Osteoblast (primary cell): ENCODE data around the gene VGF. TPM values are rescaled to one million over a fixed set of nuclear protein-coding genes. Genes with fewer than 3 reads are reported as not detected.
A peak's percentile ranks its signal among the peaks of the same experiment; 100 is the strongest.

ENCODE experiments used
- DNase-seq: peaks from one replicate; pipeline ENCODE4 v3.0.0; 2011; ENCODE audit warnings: low spot score, mixed read lengths; ENCODE audit not compliant: insufficient read length; ENCODE audit errors: missing footprints
- H2AFZ ChIP-seq: 2 replicates; pipeline ENCODE4 v1.6.0; 2011; ENCODE audit warnings: mild to moderate bottlenecking, low read length
- H3K27ac ChIP-seq: 2 replicates; pipeline ENCODE4 v1.5.1; 2011; ENCODE audit warnings: mild to moderate bottlenecking, low read depth, low read length, moderate library complexity
- H3K27me3 ChIP-seq: 2 replicates; pipeline ENCODE4 v1.6.0; 2012; ENCODE audit warnings: mild to moderate bottlenecking, control low read depth, inconsistent platforms, low read length, moderate library complexity; ENCODE audit not compliant: insufficient read depth
- H3K36me3 ChIP-seq: 2 replicates; pipeline ENCODE4 v1.5.1; 2011; ENCODE audit warnings: mild to moderate bottlenecking, low read length, control low read depth, moderate library complexity; ENCODE audit not compliant: insufficient read depth
- H3K4me1 ChIP-seq: 2 replicates; pipeline ENCODE4 v1.5.1; 2011; ENCODE audit warnings: mild to moderate bottlenecking, low read length, control low read depth, moderate library complexity; ENCODE audit not compliant: insufficient read depth
- H3K4me2 ChIP-seq: 2 replicates; pipeline ENCODE4 v1.6.0; 2011; ENCODE audit warnings: mild to moderate bottlenecking, low read length; ENCODE audit not compliant: insufficient read depth
- H3K4me3 ChIP-seq: fragments of 200-600 bp; sonication (generic); 3 replicates; pipeline ENCODE4 v1.5.1; 2012; ENCODE audit warnings: mild to moderate bottlenecking, low read length, inconsistent platforms; ENCODE audit not compliant: insufficient read depth
- H3K79me2 ChIP-seq: 2 replicates; pipeline ENCODE4 v1.6.0; 2012; ENCODE audit warnings: mild to moderate bottlenecking, low read length, control low read depth, inconsistent platforms; ENCODE audit not compliant: insufficient read depth
- H3K9me3 ChIP-seq: 2 replicates; pipeline ENCODE4 v1.5.1; 2011; ENCODE audit warnings: low read depth, low read length, control low read depth
- H4K20me1 ChIP-seq: 2 replicates; pipeline ENCODE4 v1.6.0; 2012; ENCODE audit warnings: mild to moderate bottlenecking, low read length, control low read depth; ENCODE audit not compliant: insufficient read depth
- CTCF ChIP-seq: IDR thresholded peaks from 2 replicates; pipeline ENCODE4 v1.5.1; 2011; ENCODE audit warnings: mild to moderate bottlenecking, low read depth, low read length, moderate library complexity; ENCODE audit errors: extremely low read depth
- total RNA-seq: library from RNA; depleted of rRNA; stranded (reverse); fragments of >200 nt; gene quantifications from 2 replicates; pipeline ENCODE4 v1.2.3, GENCODE V29; 2012

Gene VGF
- total RNA-seq, 1 donor, result 0.36 TPM

- Histone ChIP-seq H3K9me3 (no peaks in the 10 kb centered on the region), H3K27me3 (peaks cover 93% of the 10 kb centered on the region), H3K36me3 (no peaks in the 10 kb centered on the region), H4K20me1 (peaks cover 2% of the 10 kb centered on the region), H3K79me2 (no peaks in the 10 kb centered on the region), H3K4me1 (peaks cover 27% of the 10 kb centered on the region), H2AFZ (no peak overlapping the region), H3K27ac (no peak overlapping the region), H3K4me2 (peak overlapping the region; percentile 66), H3K4me3 (peak overlapping the region; percentile 5)
- peak; percentile 85 for TF ChIP-seq CTCF
- peak; percentile 97 for DNase-seq
These were observed 4.6 kb upstream of the VGF start for GRCh38 chr7:101169838-101170551.

GRCh38 chr7:101169110-101169837, 3.9 kb upstream of the VGF start:
- Histone ChIP-seq H3K36me3 (no peaks in the 10 kb centered on the region), H3K27ac (no peak overlapping the region), H4K20me1 (peaks cover 10% of the 10 kb centered on the region), H3K79me2 (no peaks in the 10 kb centered on the region), H3K27me3 (peaks cover 93% of the 10 kb centered on the region), H3K9me3 (no peaks in the 10 kb centered on the region), H3K4me3 (peak overlapping the region; percentile 5), H3K4me1 (peaks cover 27% of the 10 kb centered on the region), H3K4me2 (peak overlapping the region; percentile 66), H2AFZ (no peak overlapping the region)
- DNase-seq, result peak; percentile 67
- no peak for TF ChIP-seq CTCF

- no peak overlapping the region for H3K4me3 ChIP-seq
- no peak overlapping the region for H2AFZ ChIP-seq
- peaks cover 93% of the 10 kb centered on the region for H3K27me3 ChIP-seq
- no peak overlapping the region for H3K4me2 ChIP-seq
- H3K4me1 ChIP-seq, result peaks cover 27% of the 10 kb centered on the region
- H3K9me3 ChIP-seq, result no peaks in the 10 kb centered on the region
- peaks cover 15% of the 10 kb centered on the region for H4K20me1 ChIP-seq
- H3K36me3 ChIP-seq, result no peaks in the 10 kb centered on the region
- peak; percentile 57 for DNase-seq
- no peaks in the 10 kb centered on the region for H3K79me2 ChIP-seq
- TF ChIP-seq CTCF, result no peak
- no peak overlapping the region for H3K27ac ChIP-seq
These were observed 3.2 kb upstream of the VGF start for GRCh38 chr7:101168412-101169049.
